ENCODE measurements around the gene SYNDIG1L. TPM values are rescaled to one million over a fixed set of nuclear protein-coding genes. Genes with fewer than 3 reads are reported as not detected.

Gene SYNDIG1L
- total RNA-seq, 4 donors from 2014 or later, result 0.14 to 0.30 TPM; not detected in 2

DNA sequence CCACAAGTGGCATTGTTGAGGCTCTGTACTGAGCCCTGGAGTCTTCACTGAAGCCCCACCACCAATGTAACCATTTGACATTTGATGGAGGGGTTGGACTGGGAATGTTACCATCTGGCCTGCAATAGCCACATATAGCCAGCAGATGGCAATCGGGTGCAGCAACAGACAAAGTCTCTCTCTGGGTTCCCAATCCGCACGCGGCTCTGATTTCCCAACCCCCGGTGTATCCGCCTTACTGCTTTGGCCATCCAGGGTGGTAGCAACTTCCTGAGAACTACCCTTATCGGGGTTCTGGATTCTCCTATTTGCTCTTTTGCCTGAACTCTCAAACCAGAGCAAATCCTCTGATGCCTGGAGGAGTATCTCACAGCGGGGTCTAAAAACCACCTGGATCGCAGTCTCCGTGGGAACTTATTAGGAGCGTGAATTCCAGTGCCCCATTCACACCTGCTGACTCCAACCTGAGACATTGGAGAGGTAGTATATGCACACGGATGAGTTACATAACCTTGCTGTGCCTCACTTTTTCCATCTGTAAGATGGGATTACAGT is 63.6 kb downstream of the SYNDIG1L start:
- Histone ChIP-seq H3K27me3 (no peaks in the 10 kb centered on the region), H3K4me1 (no peaks in the 10 kb centered on the region), H3K36me3 (no peaks in the 10 kb centered on the region), H3K9me3 (no peaks in the 10 kb centered on the region), H3K27ac (no peak overlapping the region), H3K4me3 (no peak overlapping the region)
- intact Hi-C loops (cut with DNase I; ENCODE audit: low total_unique reads), result no loop called here
- peak; percentile 70 to 79 for DNase-seq
- TF ChIP-seq, protein P1, sequence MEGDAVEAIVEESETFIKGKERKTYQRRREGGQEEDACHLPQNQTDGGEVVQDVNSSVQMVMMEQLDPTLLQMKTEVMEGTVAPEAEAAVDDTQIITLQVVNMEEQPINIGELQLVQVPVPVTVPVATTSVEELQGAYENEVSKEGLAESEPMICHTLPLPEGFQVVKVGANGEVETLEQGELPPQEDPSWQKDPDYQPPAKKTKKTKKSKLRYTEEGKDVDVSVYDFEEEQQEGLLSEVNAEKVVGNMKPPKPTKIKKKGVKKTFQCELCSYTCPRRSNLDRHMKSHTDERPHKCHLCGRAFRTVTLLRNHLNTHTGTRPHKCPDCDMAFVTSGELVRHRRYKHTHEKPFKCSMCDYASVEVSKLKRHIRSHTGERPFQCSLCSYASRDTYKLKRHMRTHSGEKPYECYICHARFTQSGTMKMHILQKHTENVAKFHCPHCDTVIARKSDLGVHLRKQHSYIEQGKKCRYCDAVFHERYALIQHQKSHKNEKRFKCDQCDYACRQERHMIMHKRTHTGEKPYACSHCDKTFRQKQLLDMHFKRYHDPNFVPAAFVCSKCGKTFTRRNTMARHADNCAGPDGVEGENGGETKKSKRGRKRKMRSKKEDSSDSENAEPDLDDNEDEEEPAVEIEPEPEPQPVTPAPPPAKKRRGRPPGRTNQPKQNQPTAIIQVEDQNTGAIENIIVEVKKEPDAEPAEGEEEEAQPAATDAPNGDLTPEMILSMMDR (IDR thresholded peaks at IDR 0.05), result peak; percentile 82 to 94 (median 87)
- TF ChIP-seq POLR2A (IDR thresholded peaks at IDR 0.05), result no peak

DNA sequence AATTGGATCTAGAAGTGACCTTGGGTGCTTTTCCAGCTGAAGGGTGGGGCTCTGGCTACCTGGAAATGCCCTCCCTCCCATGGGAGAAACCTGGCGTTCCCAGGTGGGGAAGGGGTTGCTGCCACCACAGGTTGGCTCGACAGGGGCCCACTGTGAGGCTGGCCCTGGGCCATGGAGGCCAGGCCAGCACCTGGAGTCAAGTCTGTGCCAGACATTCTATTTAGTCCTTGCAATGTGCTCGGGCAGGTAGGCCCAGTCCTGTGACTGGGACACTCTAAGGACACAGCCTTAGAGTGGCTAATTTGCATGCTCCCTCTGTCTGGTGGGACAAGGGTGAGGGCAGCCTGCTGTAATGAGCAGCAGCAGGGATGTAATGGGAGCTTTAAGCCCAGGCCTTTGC is 65.8 kb downstream of the SYNDIG1L start:
- intact Hi-C loops (cut with DNase I; ENCODE audit: low total_unique reads), result no loop called here

DNA sequence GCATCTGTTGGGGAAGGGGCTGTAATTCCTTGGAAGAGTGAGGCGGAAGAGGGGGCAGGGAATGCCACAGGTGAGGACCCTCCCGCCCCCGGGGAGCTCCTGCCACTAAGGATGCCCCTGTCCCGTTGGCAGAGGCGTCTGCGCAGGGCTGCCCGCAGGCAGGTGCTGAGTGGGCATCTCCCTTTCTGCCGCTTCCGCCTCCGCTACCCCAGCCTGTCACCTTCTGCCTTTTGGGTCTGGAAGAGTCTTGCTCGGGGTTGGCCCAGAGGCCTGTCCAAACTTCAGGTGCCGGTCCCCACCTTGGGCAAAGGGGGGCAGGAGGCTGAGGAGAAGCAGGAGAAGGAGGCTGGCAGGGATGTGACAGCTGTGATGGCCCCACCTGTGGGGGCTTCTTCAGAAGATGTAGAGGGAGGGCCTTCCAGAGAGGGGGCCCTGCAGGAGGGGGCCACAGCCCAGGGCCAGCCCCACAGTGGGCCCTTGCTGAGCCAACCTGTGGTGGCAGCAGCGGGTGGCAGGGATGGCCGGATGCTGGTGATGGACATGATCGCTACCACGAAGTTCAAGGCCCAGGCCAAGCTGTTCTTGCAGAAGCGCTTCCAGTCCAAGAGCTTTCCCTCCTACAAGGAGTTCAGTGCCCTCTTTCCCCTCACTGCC is 67.7 kb downstream of the SYNDIG1L start:
- TF ChIP-seq, protein P1 (IDR thresholded peaks at IDR 0.05), result no peak
- H3K36me3 ChIP-seq, result no peaks in the 10 kb centered on the region
- H3K4me1 ChIP-seq, result no peaks in the 10 kb centered on the region
- H3K9me3 ChIP-seq, result no peaks in the 10 kb centered on the region
- no peak for DNase-seq
- no peaks in the 10 kb centered on the region for H3K27me3 ChIP-seq
- no peak overlapping the region for H3K4me3 ChIP-seq
- intact Hi-C loops (cut with DNase I; ENCODE audit: low total_unique reads), result no loop called here
- H3K27ac ChIP-seq, result no peak overlapping the region

More for the DNA sequence above, 65.8 kb downstream of the SYNDIG1L start:
- Histone ChIP-seq H3K36me3 (no peaks in the 10 kb centered on the region), H3K4me1 (no peaks in the 10 kb centered on the region), H3K4me3 (no peak overlapping the region), H3K27ac (no peak overlapping the region), H3K9me3 (no peaks in the 10 kb centered on the region), H3K27me3 (no peaks in the 10 kb centered on the region)
- TF ChIP-seq, protein P1 (IDR thresholded peaks at IDR 0.05), result no peak
- TF ChIP-seq POLR2A (IDR thresholded peaks at IDR 0.05), result no peak
- no peak for DNase-seq

DNA sequence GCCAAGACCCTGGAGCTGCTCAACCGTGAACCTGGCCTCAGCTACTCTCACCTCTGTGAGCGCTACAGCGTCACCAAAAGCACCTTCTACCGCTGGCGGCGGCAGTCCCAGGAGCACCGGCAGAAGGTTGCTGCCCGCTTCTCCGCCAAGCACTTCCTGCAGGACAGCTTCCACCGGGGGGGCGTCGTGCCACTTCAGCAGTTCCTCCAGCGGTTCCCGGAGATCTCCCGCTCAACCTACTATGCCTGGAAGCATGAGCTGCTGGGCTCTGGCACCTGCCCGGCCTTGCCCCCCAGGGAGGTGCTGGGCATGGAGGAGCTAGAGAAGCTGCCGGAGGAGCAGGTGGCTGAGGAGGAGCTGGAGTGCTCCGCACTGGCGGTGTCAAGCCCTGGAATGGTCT is 68.4 kb downstream of the SYNDIG1L start:
- no peaks in the 10 kb centered on the region for H3K27me3 ChIP-seq
- H3K4me3 ChIP-seq, result no peak overlapping the region
- intact Hi-C loops (cut with DNase I; ENCODE audit: low total_unique reads), result no loop called here
- DNase-seq, result no peak
- no peaks in the 10 kb centered on the region for H3K9me3 ChIP-seq
- H3K4me1 ChIP-seq, result no peaks in the 10 kb centered on the region
- no peaks in the 10 kb centered on the region for H3K36me3 ChIP-seq
- H3K27ac ChIP-seq, result no peak overlapping the region
- TF ChIP-seq POLR2A (IDR thresholded peaks at IDR 0.05), result no peak
- TF ChIP-seq, protein P1 (IDR thresholded peaks at IDR 0.05), result no peak

DNA sequence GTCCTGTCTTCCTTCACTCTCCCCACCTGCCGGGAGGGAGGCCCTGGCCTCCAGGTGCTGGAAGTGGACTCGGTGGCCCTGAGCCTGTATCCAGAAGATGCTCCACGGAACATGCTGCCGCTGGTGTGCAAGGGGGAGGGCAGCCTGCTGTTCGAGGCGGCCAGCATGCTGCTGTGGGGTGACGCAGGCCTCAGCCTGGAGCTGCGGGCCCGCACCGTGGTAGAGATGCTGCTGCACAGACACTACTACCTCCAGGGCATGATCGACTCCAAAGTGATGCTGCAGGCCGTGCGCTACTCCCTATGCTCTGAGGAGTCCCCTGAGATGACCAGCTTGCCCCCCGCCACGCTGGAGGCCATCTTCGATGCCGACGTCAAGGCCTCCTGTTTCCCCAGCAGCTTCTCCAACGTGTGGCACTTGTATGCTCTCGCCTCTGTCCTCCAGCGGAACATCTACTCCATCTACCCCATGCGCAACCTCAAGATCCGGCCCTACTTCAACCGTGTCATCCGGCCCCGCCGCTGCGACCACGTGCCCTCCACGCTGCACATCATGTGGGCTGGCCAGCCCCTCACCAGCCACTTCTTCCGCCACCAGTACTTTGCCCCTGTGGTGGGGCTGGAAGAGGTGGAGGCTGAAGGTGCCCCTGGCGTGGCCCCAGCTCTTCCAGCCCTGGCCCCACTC is 69.0 kb downstream of the SYNDIG1L start:
- H3K27me3 ChIP-seq, result no peaks in the 10 kb centered on the region
- H3K27ac ChIP-seq, result no peak overlapping the region
- intact Hi-C loops (cut with DNase I; ENCODE audit: low total_unique reads), result no loop called here
- no peaks in the 10 kb centered on the region for H3K9me3 ChIP-seq
- H3K4me3 ChIP-seq, result no peak overlapping the region
- H3K4me1 ChIP-seq, result no peaks in the 10 kb centered on the region
- no peak for DNase-seq
- no peaks in the 10 kb centered on the region for H3K36me3 ChIP-seq
- TF ChIP-seq, protein P1 (IDR thresholded peaks at IDR 0.05), result no peak
- no peak for TF ChIP-seq POLR2A (IDR thresholded peaks at IDR 0.05)
